IMR-90 (cell line): Measurements from ENCODE around the gene MTHFD2. TPM values are rescaled to one million over a fixed set of nuclear protein-coding genes. Genes with fewer than 3 reads are reported as not detected.

Experiments used
- ATAC-seq: fragments of 200-7000 bp; cut with Tn5 transposase; 2 replicates; pipeline ENCODE4 v1.9.1; 2020; ENCODE audit warnings: low read depth, mild to moderate bottlenecking, moderate library complexity
- BruUV-seq: library from RNA; stranded (reverse); fragments of 400-500 nt; replicated peaks from 2 replicates; lab custom pipeline; 2021; lab: Mats Ljungman, UMichigan
- CTCF ChIA-PET: fragments of 300-600 bp; formaldehyde crosslinking; extraction: SDS; loops from one replicate; lab custom pipeline; 2021; ENCODE audit warnings: antibody characterized with exemption; lab: Yijun Ruan, JAX
- POLR2A ChIA-PET: fragments of 300-600 bp; sonication (Branson Sonifier 250); formaldehyde crosslinking; loops from one replicate; lab custom pipeline; 2022; ENCODE audit warnings: antibody characterized with exemption; ENCODE audit not compliant: unreplicated experiment; lab: Charles Lee
- DNase-seq: peaks from one replicate; pipeline ENCODE4 v3.0.0; 2013
- H2AFZ ChIP-seq: replicated peaks from 2 replicates; pipeline ENCODE3; 2013; ENCODE audit warnings: low read length, mild to moderate bottlenecking; ENCODE audit not compliant: poor library complexity
- H2AK5ac ChIP-seq: 2 replicates; pipeline ENCODE4 v1.6.1; 2013; ENCODE audit warnings: low read depth, low read length, inconsistent platforms
- H2AK9ac ChIP-seq: replicated peaks from 2 replicates; pipeline ENCODE3; 2013; ENCODE audit warnings: mild to moderate bottlenecking, low read depth, low read length, moderate library complexity; ENCODE audit not compliant: poor library complexity
- H2BK120ac ChIP-seq: 2 replicates; pipeline ENCODE4 v1.6.1; 2013; ENCODE audit warnings: low read depth, low read length, inconsistent platforms
- H2BK15ac ChIP-seq: 3 replicates; pipeline ENCODE4 v1.6.1; 2013; ENCODE audit warnings: low read depth, low read length, inconsistent platforms
- H2BK20ac ChIP-seq: 2 replicates; pipeline ENCODE4 v1.6.1; 2013; ENCODE audit warnings: low read depth, mild to moderate bottlenecking, inconsistent platforms, low read length, moderate library complexity
- H2BK5ac ChIP-seq: 2 replicates; pipeline ENCODE4 v1.6.1; 2013; ENCODE audit warnings: mild to moderate bottlenecking, low read depth, low read length, inconsistent platforms; ENCODE audit not compliant: poor library complexity, severe bottlenecking
- H3K14ac ChIP-seq: replicated peaks from 2 replicates; pipeline ENCODE4 v1.6.1; 2013; ENCODE audit warnings: low read depth, low read length, inconsistent platforms
- H3K18ac ChIP-seq: 2 replicates; pipeline ENCODE4 v1.6.1; 2013; ENCODE audit warnings: low read depth, low read length, control low read depth
- H3K23ac ChIP-seq: 2 replicates; pipeline ENCODE4 v1.6.1; 2013; ENCODE audit warnings: low read depth, low read length, inconsistent platforms
- H3K27ac ChIP-seq: 2 replicates; pipeline ENCODE4 v1.5.1; 2013; ENCODE audit warnings: mild to moderate bottlenecking, control low read depth, low read length; ENCODE audit not compliant: insufficient read depth
- H3K27me3 ChIP-seq: 2 replicates; pipeline ENCODE4 v1.6.1; 2013; ENCODE audit warnings: low read length; ENCODE audit not compliant: control insufficient read depth, insufficient read depth
- H3K36me3 ChIP-seq: 2 replicates; pipeline ENCODE4 v1.6.1; 2013; ENCODE audit warnings: low read length, mixed read lengths; ENCODE audit not compliant: control insufficient read depth, insufficient read depth
- H3K4ac ChIP-seq: 2 replicates; pipeline ENCODE4 v1.6.1; 2013; ENCODE audit warnings: low read depth, low read length, inconsistent platforms
- H3K4me1 ChIP-seq: 2 replicates; pipeline ENCODE4 v1.6.1; 2013; ENCODE audit warnings: low read length, mixed read lengths; ENCODE audit not compliant: control insufficient read depth, insufficient read depth
- H3K4me2 ChIP-seq: 2 replicates; pipeline ENCODE4 v1.6.1; 2013; ENCODE audit warnings: low read depth, mild to moderate bottlenecking, control low read depth, low read length, moderate library complexity
- H3K4me3 ChIP-seq: 2 replicates; pipeline ENCODE4 v1.5.1; 2013; ENCODE audit warnings: low read depth, mild to moderate bottlenecking, control low read depth, low read length, moderate library complexity; ENCODE audit not compliant: insufficient read depth
- H3K56ac ChIP-seq: 2 replicates; pipeline ENCODE4 v1.6.1; 2013; ENCODE audit warnings: low read length, inconsistent platforms; ENCODE audit not compliant: insufficient read depth; ENCODE audit errors: extremely low read depth
- H3K79me1 ChIP-seq, 2 experiments: 2 replicates each; pipeline ENCODE4 v1.6.1; 2013; ENCODE audit warnings: low read length in 2 of 2, inconsistent platforms in 1 of 2, low read depth in 1 of 2
- H3K9ac ChIP-seq: 2 replicates; pipeline ENCODE4 v1.6.1; 2013; ENCODE audit warnings: low read depth, low read length, control low read depth
- H3K9me1 ChIP-seq: 2 replicates; pipeline ENCODE4 v1.6.1; 2013; ENCODE audit warnings: low read length, inconsistent platforms; ENCODE audit not compliant: insufficient read depth
- H3K9me3 ChIP-seq: 2 replicates; pipeline ENCODE4 v1.6.1; 2013; ENCODE audit warnings: low read length; ENCODE audit not compliant: control insufficient read depth, insufficient read depth
- H4K20me1 ChIP-seq: 2 replicates; pipeline ENCODE4 v1.6.1; 2013; ENCODE audit warnings: low read length, inconsistent platforms; ENCODE audit not compliant: insufficient read depth
- H4K5ac ChIP-seq: 2 replicates; pipeline ENCODE4 v1.6.1; 2013; ENCODE audit warnings: mild to moderate bottlenecking, low read depth, low read length, control low read depth
- H4K8ac ChIP-seq, 2 experiments: 2 replicates each; pipeline ENCODE4 v1.6.1; 2013; ENCODE audit warnings: low read depth in 2 of 2, low read length in 2 of 2, control low read depth in 1 of 2, inconsistent platforms in 1 of 2
- H4K91ac ChIP-seq: 2 replicates; pipeline ENCODE4 v1.6.1; 2013; ENCODE audit warnings: low read depth, low read length, inconsistent platforms; ENCODE audit not compliant: insufficient read depth
- CHD1 ChIP-seq: IDR thresholded peaks from 2 replicates; pipeline ENCODE4 v1.6.1; 2012; ENCODE audit warnings: low read depth, low read length, improper control_type of control experiment
- MAFK ChIP-seq: IDR thresholded peaks from 2 replicates; pipeline ENCODE4 v1.6.1; 2012; ENCODE audit warnings: low read depth, low read length, improper control_type of control experiment
- MXI1 ChIP-seq: IDR thresholded peaks from 2 replicates; pipeline ENCODE4 v1.6.1; 2012; ENCODE audit warnings: low read depth, mild to moderate bottlenecking, low read length, moderate library complexity, borderline replicate concordance
- NFE2L2 ChIP-seq: fragments of 150-350 bp; IDR thresholded peaks from 2 replicates; pipeline ENCODE4 v1.6.1; 2016; ENCODE audit warnings: low read depth, mild to moderate bottlenecking, low read length
- POLR2A ChIP-seq: IDR thresholded peaks from 2 replicates; pipeline ENCODE4 v1.6.1; 2012; ENCODE audit warnings: mild to moderate bottlenecking, low read depth, low read length
- RAD21 ChIP-seq: IDR thresholded peaks from 2 replicates; pipeline ENCODE4 v1.6.1; 2012; ENCODE audit warnings: low read length, improper control_type of control experiment
- RCOR1 ChIP-seq: IDR thresholded peaks from 2 replicates; pipeline ENCODE4 v1.6.1; 2012; ENCODE audit warnings: mild to moderate bottlenecking, low read length, improper control_type of control experiment; ENCODE audit not compliant: insufficient replicate concordance
- SMC3 ChIP-seq: fragments of 150-350 bp; IDR thresholded peaks from 2 replicates; pipeline ENCODE4 v1.6.1; 2016; ENCODE audit warnings: low read depth, mild to moderate bottlenecking, antibody characterized with exemption, low read length, moderate library complexity
- WGBS, 2 experiments: methylation state at CpG; one replicate each; pipeline versions ENCODE4 v1.1.5 to v1.1.7; 2013; ENCODE audit warnings: missing lambda C conversion rate in 2 of 2; ENCODE audit not compliant: insufficient read length in 1 of 2; ENCODE audit errors: extremely low coverage in 2 of 2; 5-methylcytosine and 5-hydroxymethylcytosine counted together
- dilution Hi-C: fragments of 300-500 bp; cut with HindIII; formaldehyde crosslinking; loops from one replicate; pipeline ENCODE4 v1.14.3; 2018; ENCODE audit warnings: low sequenced_read_pairs; ENCODE audit not compliant: unreplicated experiment
- in situ Hi-C: fragments of 300-500 bp; cut with MboI; formaldehyde crosslinking; loops from 3 replicates; pipeline ENCODE4 v1.14.3; 2019; ENCODE audit warnings: low sequenced_read_pairs, inconsistent platforms, mixed read lengths
- intact Hi-C: fragments of 100-400 bp; cut with micrococcal nuclease; formaldehyde crosslinking; loops from 2 replicates; pipeline ENCODE4 v1.10.0; 2022
- polyA plus RNA-seq, 3 experiments: library from polyadenylated mRNA; depleted of rRNA; stranded (reverse); fragments of >200 nt; gene quantifications; 2 replicates each; pipeline ENCODE4 v1.2.3, GENCODE V29; 2012; ENCODE audit warnings: low replicate concordance in 1 of 3
- total RNA-seq: library from RNA; depleted of rRNA; stranded (reverse); fragments of >200 nt; gene quantifications from 2 replicates; pipeline ENCODE4 v1.2.3, GENCODE V29; 2012
- TF ChIP-seq, protein P1 (sequence below): fragments of 150-350 bp; IDR thresholded peaks from 2 replicates; pipeline ENCODE4 v1.6.1; 2016; ENCODE audit warnings: low read depth, mild to moderate bottlenecking, low read length, moderate library complexity, borderline replicate concordance
- TF ChIP-seq, protein P2 (sequence below): conservative IDR thresholded peaks from 2 replicates; pipeline ENCODE4 v1.5.1; 2012; ENCODE audit warnings: mild to moderate bottlenecking, low read depth, low read length, improper control_type of control experiment

The MTHFD2 gene
- total and polyA plus RNA-seq, 2 of the 4 experiments (the other 2 are of a cell fraction), result 66.8 to 122 TPM

DNA sequence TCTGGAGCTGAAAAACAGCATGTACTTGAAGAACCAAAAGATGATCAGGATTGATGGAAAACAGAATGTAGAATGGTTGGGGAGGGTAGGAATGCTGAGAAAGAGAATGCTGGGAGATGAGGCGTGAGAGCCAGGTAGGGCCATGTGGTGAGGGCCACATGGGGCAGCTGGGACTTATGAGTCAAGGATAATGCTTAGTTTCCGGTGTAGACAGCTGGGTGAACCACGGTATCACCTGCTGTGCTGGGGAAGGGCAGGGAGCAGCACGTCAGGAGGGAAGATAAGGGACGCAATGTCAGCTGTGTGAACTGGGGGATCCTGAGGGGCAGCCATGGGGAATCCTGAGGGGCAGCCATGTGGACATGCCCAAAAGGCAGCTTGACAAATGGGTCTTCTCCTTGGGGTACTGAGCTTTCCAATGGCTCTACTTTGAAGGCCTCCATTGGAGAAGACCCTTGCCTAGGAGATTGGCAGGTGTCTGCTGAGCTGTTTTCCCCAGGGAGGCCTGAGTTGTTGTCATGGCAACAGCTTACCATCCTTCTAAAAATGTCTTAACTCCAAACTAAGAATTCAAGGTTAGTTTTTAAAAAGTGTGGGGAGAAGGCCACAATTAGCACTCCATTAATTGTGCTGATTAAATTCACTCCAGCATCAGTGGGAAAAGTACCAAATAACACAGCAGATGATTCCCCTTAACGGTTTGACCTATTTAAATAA lies 51.1 kb downstream of the MTHFD2 start:
- 42% methylated on average over 4 of the region's 6 CpGs; no CpG with 5 or more reads in 1 of the 2 experiments for WGBS, 2 experiments
- no peak overlapping the region for H2BK15ac ChIP-seq
- H3K14ac ChIP-seq, result no peak overlapping the region
- H3K27ac ChIP-seq, result no peak overlapping the region
- no peak overlapping the region for H2BK20ac ChIP-seq
- DNase-seq (no peak), ATAC-seq (no peak)
- no peak overlapping the region for H4K5ac ChIP-seq
- no peak overlapping the region for H4K8ac ChIP-seq
- no TSS peak for BruUV-seq
- H4K91ac ChIP-seq, result no peak overlapping the region
- ChIA-PET CTCF (interaction anchor here (0.5 to 1.8 kb wide), 9 partner anchors 9 to 425 kb away, joined by 3 to 11 read pairs (median 3); no protein-coding TSS in a partner anchor), POLR2A (no interaction called here)
- H3K36me3 ChIP-seq, result no peaks in the 10 kb centered on the region
- no peak overlapping the region for H2AFZ ChIP-seq
- H3K79me1 ChIP-seq, result no peaks in the 10 kb centered on the region
- H2BK5ac ChIP-seq, result no peak overlapping the region
- H3K4me1 ChIP-seq, result no peaks in the 10 kb centered on the region
- no peaks in the 10 kb centered on the region for H4K20me1 ChIP-seq
- in situ Hi-C loops (loop anchor here (5.0 kb wide), 1 partner anchor 88 kb away; no protein-coding TSS in a partner anchor), intact Hi-C loops (loop anchor here (1.0 to 5.0 kb wide), 3 partner anchors 86 to 328 kb away; no protein-coding TSS in a partner anchor), dilution Hi-C loops (no loop called here)
- no peak overlapping the region for H3K4me2 ChIP-seq
- H3K56ac ChIP-seq, result no peak overlapping the region
- H3K9me1 ChIP-seq, result no peaks in the 10 kb centered on the region
- no peak overlapping the region for H3K4me3 ChIP-seq
- H2AK9ac ChIP-seq, result no peak overlapping the region
- no peak for TF ChIP-seq SMC3
- TF ChIP-seq NFE2L2, result no peak
- TF ChIP-seq, protein P1, sequence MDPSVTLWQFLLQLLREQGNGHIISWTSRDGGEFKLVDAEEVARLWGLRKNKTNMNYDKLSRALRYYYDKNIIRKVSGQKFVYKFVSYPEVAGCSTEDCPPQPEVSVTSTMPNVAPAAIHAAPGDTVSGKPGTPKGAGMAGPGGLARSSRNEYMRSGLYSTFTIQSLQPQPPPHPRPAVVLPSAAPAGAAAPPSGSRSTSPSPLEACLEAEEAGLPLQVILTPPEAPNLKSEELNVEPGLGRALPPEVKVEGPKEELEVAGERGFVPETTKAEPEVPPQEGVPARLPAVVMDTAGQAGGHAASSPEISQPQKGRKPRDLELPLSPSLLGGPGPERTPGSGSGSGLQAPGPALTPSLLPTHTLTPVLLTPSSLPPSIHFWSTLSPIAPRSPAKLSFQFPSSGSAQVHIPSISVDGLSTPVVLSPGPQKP, result no peak
- no peak for TF ChIP-seq CHD1
- no peak for TF ChIP-seq RCOR1
- TF ChIP-seq, protein P2, sequence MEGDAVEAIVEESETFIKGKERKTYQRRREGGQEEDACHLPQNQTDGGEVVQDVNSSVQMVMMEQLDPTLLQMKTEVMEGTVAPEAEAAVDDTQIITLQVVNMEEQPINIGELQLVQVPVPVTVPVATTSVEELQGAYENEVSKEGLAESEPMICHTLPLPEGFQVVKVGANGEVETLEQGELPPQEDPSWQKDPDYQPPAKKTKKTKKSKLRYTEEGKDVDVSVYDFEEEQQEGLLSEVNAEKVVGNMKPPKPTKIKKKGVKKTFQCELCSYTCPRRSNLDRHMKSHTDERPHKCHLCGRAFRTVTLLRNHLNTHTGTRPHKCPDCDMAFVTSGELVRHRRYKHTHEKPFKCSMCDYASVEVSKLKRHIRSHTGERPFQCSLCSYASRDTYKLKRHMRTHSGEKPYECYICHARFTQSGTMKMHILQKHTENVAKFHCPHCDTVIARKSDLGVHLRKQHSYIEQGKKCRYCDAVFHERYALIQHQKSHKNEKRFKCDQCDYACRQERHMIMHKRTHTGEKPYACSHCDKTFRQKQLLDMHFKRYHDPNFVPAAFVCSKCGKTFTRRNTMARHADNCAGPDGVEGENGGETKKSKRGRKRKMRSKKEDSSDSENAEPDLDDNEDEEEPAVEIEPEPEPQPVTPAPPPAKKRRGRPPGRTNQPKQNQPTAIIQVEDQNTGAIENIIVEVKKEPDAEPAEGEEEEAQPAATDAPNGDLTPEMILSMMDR, result no peak
- no peak for TF ChIP-seq POLR2A
- no peak for TF ChIP-seq MAFK
- no peak for TF ChIP-seq MXI1
- no peak for TF ChIP-seq RAD21
- no peak overlapping the region for H3K23ac ChIP-seq
- no peaks in the 10 kb centered on the region for H3K9me3 ChIP-seq
- no peak overlapping the region for H3K4ac ChIP-seq
- no peak overlapping the region for H2BK120ac ChIP-seq
- no peak overlapping the region for H3K18ac ChIP-seq
- H3K27me3 ChIP-seq, result peaks cover 36% of the 10 kb centered on the region
- no peak overlapping the region for H3K9ac ChIP-seq
- H2AK5ac ChIP-seq, result no peak overlapping the region
